Ureter (tissue), 1 donor: ENCODE measurements around the gene APP. TPM values are rescaled to one million over a fixed set of nuclear protein-coding genes. Genes with fewer than 3 reads are reported as not detected.
"Not testable (repeated sequence)": the region's sequence is repeated elsewhere in the genome, so short reads cannot be mapped to it uniquely, and the experiment has no call there.

Experiments used
- DNase-seq: peaks from one replicate; pipeline ENCODE4 v3.0.0-alpha.2; 2020; ENCODE audit warnings: low spot score
- total RNA-seq: library from RNA; stranded (reverse); gene quantifications from one replicate; pipeline ENCODE4 v1.2.4, GENCODE V29; 2023
- donor health status: DM: yes; HTN: yes; CAD: no.

APP gene
- total RNA-seq, 1 donor from 2014 or later = 491 TPM

DNA sequence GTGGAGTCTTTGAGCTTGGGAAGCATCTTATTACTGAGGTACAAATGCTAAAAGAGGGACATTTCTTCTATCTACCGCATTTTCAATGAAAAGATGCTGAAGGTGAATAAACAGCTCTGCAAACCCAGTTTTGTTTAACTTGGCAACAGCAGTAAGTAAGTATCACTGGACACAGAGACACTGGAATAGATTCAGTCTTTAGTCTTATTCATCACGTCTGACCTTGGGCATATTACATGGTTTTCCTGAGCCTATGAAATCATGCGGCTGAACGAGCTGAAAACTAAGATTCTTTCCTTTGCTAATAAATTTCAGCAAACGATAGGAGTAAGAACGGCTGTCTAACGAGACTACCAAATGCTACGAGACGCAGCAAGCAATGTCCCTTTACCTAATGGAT, 228.4 kb downstream of the APP start:
- no peak for DNase-seq

DNA sequence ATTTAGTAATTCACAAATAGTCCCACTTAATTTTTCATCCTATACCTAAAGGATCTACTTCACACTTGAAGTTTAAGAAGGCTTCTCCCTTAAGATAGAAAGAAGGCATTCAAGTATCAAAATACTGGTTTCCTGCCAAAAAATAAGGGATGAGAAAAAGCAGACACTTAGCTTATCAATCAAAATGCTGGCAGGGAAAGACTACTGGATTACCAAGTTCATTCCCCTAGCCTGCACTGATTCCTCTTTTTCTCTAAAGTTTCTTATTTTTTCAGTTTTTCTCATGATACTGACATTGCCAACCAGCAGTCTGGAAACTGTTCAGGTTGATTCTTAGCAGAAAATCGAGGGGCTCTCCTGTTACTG, 231.2 kb downstream of the APP start:
- DNase-seq = no peak

DNA sequence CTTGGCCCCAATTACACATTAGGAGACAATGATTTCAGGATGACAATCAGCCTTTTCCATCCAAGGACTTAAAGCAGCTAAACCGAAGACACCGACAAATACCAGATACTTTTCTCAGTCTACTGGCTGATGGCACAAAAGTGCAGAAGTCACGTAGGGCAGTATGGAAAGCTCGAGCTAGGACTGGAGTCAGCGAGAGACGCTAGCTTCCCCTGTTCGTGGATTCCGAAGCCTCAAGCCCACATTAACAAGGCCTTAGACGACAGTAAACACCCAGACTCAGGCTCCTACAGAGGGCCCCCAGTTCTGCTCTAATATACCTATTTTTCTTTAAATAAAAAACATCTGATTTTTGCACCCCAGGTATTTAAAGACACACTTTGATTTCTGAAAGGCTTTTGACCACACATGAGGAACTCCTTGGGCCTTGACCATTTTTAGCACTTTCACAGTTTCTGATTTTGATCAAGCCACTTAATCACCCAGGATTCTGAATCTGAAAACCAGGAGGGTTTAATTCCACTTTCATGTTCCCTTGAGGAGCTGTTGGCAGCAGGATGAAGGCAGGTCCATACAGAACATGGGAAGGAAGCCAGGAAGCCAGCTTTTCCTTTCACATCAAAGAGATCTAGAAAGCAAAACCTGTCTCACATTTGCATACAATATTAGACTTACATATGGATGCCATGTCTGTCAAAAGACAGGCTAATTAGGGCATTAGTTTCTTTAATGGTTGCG, 231.7 kb downstream of the APP start:
- DNase-seq = no peak

DNA sequence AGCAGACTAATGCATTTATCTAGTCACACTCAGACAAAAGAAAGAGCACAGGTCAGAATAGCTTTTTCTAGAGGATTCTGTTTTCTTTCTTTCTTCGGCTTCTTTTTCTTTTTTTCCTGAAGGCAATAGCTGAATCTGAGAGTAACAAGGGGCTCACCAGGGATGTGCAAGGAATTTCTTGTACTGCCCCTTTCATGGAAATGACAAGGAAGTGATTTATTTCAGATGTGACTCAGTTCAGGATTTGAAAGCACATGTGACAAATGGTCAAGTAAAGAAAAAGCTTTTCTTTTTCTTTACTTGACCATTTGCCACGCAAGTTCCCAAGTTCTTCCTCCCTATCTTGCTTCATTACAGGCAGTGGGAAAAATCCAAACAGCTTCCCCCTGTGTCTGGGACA, 233.8 kb downstream of the APP start:
- DNase-seq = no peak

DNA sequence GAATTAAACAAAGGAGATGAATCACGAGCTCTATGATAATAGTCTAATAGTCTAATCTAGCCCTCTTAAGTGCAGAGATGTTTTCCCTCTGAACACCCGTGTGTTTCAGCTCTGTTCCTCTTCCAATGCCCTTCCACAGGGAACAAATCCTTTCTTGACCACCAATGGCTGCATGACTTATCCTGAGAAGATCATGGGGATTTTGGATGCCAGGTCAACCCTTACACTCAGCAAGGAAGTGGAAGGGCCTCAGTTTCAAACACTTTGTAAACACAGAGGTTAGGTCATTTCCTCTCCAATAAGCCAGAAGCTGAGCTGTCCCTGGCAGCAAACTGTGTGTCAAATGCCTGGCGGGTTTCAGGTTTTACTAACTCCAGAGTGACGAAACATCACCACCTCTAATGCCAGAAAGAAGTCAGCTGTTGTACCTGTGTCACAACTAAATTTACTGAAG, 235.8 kb downstream of the APP start:
- peak; percentile 70 for DNase-seq

DNA sequence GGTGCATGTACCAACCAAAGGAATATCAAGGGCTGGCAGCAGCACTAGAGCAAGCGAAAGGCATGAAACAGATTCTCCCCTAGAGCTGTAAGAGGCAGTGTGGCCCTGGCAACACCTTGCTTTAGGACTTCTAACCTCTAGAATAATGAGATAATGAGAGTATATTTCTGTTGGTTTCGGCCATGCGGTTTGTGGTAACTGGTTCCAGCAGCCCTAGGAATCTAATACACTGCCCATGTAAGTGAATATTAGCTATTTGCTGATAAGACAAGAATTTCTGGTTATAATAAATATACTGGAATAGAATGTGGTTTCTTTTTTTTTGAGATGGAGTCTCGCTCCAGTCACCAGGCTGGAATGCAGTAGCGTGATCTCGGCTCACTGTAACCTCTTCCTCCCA, 236.4 kb downstream of the APP start:
- no peak for DNase-seq

DNA sequence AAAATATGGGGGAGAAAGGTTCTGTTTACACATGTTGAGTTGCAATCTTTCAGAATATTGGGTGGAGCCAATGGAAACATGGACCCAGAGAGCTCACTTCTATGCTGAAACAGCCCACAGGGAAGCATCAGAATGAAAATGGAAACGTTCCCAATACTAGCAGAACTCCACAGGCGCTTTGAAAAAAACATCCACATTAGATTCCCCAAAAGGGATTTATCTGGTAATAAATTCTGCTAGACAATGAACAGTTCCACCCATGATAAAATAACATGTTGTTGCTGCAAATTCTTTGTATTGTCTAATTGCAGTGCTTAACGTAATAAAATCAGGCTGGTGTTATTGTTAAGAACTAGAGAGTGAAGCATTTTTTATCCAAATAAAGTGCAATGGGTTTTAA, 238.8 kb downstream of the APP start:
- DNase-seq = no peak

DNA sequence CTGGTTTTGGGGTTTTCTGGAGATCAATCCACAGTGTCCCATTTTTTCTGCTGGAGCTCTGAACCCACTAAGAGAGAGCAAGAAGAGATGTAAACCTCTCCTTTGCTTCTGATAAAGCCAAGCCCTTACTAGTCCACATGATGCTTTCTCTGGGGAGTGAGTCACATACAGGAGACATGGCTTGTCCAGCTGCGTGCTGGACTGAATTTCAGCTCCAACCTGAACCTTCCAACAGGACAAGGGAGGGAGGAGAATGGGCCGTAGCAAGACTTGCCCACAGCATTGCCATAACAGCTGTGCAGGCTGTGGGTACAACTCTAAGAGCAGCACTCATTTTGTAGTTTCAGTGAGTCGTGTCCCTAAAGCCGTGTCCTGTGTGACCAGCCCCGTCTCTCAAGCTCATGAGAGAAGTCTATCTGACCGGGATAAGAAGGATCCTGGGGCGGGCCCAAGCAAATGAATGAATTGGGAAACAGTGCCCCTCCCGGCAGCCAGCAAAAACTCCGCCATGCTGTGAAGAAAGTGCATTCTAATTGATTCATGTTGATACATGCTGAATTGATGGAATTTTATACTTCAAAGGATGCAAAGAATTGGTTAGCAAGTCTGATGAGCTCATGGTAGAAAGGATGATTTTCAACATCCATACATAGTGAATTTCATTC, 240.6 kb downstream of the APP start:
- DNase-seq = no peak

DNA sequence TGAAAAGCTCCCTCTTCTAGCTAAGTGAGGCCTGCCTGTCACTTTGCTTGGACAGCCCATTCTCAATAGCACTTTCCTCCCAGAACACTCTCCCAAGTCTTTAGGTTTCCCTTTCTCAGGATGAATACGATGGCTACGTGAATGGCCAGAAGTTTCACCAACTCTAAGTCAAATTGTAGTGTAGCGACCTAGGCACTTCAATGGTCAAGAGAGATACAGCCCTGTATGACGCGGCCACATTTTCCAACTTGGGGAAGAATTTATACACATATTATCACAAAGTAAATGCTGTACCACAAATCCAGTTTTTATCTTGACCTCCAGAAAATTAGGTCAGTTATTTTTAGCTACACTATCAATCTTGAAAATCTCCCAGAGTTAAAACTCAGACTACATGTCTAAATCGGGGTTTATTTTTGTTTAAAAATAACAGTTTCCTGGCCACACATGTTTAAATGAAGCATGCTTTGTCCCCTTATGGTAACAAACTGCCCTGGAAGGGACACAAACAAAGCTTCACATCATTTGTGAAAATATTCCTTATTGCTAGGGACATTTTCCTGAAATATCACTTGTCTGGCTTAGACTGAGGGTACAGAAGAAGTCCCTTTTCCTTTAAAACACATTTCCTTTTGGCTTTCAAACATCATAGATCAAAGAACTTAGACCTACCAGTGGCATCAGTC, 243.2 kb downstream of the APP start:
- DNase-seq = no peak

DNA sequence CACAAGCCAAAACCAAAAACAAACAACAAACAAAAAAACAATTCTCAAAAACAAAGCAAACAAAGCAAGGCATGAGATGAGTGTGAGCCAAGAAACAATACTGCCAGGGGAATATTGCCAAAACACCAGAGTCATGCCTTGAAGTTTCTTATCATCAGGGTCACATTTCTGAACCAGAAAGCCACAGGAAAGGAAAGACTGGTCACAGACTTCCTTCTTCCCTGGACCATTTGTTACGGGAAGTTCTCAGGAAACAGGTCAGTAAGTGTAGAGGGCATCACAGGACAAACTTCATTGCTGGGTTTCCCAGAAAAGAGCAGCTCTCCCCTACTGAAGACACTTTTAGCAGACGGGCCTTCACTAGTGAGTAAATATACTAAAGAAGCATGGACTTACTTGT, 244.6 kb downstream of the APP start:
- no peak for DNase-seq

DNA sequence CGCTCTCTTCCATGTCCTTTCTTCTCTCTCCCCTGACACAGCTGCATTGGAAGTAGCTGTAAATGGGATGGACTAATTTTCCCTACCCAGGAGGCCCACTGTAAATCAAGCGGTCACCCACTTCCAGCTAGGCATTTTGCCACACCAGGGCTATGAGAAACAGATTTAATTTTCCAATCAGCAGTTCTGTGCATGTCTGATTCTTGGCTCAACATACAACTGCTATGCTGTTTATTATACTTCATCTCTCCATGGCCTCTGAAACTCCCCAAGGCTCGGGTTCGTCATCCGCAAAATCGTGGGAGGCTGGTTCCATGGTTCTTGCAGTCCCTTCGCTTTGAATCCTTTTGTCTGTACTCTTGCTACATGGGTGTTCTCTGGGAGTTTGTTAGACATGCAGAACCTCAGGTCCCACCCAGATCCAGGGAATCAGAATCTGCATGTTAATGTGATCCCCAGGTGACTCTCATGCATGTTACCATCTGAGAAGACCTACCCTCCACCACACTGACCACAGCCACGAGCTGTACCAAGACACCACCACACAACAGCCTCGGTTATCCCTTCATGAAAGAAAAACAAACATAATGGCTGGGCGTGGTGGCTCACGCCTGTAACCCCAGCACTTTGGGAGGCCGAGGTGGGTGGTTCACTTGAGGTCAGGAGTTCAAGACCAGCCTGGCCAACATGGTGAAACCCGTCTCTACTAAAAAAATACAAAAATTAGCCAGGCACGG, 245.3 kb downstream of the APP start:
- DNase-seq = no peak

DNA sequence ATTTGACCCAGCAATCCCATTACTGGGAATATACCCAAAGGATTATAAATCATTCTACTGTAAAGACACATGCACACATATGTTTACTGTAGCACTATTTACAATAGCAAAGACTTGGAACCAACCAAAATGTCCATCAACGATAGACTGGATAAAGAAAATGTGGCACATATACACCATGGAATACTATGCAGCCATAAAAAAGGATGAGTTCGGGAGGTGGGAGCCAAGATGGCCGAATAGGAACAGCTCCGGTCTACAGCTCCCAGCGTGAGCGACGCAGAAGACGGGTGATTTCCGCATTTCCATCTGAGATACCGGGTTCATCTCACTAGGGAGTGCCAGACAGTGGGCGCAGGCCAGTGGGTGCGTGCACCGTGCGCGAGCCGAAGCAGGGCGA, 252.4 kb downstream of the APP start:
- DNase-seq = not testable (repeated sequence)

DNA sequence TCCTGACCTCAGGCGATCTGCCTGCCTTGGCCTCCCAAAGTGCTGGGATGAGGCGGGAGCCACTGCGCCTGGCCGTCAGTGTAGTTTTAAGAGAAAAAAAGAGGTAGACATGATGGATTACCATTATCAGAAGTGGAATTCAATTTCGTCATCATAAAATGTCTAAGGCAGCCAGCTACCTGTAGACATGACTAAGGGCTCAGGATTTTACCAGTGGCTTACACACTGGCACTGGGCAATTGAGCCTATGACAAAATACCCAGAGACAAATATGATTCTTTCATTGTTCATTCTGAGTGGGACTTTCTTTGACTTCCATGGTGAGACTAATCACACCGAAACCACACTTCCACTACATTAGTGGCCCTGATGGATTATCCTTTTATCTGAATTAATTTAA, 254.3 kb downstream of the APP start:
- no peak for DNase-seq

DNA sequence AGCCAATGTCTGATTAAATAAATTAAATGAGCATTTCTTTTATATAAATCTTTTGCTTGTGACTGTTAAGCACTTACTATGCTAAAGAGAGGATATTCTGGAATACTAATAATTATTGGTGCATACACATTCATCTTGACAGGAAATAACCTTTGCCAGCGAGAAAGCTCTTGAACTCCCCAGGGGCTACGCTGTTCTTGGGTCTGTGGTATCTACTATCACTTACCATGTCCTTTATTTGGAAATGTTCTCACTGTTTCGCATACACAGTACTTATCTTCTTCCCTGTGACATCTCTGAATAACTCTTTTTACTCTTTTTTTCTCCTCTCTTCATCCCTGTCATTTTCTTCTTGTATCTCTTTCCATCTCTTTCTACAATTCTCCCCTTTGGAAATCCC, 257.1 kb downstream of the APP start:
- DNase-seq = no peak

DNA sequence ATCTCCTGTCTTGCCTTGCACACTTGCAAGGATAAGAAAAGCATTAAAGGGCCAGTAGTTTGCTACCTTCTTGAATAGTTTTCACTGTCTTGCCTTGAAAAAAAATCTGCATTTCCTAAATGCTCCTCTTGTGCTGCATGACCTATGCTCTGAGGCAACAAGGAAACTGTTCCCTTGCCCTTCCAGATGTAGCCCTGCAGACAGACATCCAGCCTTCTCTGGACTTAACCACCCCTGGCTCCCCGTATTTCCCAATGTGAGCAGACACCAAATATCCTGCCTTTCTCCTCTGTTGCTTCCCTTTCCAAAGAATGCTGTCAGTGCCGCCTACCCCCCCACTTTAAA, 258.2 kb downstream of the APP start:
- no peak for DNase-seq

DNA sequence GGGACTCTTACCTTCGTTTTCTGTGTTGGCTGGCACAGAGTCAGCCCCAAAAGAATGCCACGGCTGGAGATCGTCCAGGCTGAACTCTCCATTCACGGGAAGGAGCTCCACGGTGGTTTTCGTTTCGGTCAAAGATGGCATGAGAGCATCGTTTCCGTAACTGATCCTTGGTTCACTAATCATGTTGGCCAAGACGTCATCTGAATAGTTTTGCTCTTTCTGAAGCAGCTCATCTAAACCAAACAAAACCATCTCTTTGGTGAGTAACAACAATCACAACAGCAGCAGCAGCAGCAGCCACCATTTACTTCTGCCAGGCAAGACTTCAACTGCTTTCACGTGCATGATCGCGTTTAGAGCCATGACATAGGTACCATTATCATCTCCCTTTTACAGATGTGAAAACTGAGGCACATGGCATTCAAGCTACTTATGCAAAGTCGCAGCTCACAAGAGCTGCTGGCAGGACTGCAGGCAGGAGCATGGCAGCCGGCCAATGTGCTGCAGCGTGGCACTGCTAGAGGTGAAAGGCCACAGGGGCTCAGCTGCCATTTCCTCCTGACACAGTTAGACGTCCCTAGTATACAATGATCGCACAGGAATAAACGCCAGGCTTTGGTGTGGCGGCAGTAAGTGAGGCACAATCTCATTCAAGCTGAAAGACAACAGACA, 258.7 kb downstream of the APP start:
- DNase-seq = no peak

DNA sequence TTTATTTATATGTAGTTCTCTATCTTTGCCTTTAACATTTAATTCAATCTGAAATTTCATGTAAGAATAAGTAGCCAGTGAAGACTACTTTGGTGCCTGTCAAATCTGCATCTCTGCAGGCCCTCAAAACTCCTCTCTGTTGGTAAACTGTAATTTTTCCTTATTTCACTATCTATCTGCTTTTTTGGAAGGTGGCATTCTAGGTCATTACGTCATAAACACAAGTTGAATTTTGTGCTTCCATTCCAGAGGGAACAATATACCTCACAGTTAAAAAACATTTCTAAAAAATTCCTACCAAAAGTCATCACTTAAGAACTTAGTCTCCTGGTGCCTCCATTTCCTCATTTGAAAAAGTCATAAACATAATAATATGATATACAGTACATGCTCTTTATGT, 259.8 kb downstream of the APP start:
- DNase-seq = no peak

DNA sequence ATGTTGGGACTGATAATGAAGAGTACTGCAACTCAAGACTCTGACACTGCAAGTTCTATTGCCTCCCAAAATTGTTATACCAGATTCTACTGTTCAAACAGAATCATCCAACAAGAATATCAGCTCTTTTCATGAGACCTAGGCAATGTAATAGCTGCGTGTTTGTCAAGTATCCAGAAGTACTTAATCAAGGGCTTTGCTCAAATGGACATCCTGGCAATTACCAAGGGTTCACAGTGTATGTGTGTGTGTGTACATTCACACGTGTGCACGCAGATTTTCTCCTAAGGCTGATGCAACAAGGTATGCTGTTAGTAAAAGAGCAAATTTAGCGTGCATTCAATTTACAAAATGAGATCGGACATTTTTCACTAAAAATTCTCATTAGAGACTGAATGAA, 261.2 kb downstream of the APP start:
- no peak for DNase-seq

DNA sequence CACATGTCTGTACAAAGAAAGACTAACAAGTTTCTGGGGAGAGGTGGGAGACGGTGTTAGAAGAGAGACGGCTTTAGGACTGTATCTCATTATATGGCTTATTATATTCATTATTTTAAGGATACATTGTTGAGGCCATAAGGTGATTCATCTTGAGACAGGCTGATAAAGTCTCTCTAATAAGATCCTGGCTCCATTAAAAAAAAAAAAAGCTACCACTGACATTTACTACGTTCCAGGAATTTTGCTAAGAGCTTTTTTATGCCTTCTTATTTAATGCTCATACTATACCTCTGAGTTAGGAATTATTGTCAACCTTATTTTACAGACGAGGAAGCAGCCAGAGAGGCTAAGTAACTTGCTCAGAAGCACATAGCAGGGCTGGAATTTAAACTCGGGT, 262.1 kb downstream of the APP start:
- DNase-seq = no peak

DNA sequence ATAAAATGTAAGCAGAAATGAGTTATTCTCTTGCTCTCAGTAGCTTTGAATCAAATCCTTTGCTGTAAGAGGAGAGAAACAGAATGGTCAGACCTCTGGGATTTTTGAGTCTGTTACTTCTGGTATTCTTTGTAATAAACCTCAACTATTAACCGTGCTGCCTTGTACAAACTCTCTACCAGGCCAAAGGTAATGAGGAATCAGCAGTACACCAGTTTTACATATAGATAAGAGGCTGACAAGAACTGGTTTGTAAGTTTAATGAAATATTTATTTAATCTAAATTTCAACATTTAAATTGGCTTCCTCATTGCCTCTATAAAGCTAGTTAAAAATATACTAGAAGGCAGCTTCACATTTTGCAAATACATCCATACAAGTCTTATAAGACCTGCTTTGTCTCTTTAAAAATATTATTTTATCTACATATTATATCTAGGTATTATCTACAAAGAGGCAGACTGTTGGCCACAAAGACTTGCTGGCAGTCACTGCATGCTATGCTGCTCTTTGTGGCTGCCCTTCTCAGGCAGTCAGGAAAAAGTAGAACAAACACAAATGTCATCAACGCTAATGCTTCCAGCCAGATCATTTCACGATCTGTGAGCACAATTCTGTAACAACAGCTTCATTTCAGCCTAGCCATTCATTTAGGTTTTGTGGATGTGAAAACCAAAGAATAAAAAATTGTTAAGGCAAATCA, 262.8 kb downstream of the APP start:
- DNase-seq = no peak

DNA sequence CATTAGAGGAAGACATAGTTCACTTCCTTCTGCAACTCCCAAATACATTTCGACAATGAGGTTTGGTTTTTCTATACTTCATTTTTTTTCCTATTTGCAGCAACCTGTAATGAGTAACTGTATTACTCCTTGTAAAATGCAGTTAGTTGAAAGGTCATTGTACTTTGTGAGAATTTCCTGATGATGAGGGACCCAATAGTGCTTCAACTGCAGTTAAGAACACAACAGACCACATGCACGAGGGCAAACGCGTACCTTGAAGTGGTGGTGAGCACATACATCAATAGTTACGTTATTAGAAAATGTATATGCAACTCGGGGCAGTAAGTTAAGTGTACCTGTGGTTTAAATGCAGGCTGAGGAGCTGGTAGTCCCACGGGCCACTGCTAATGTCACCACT, 264.0 kb downstream of the APP start:
- DNase-seq = no peak
